ENCODE measurements around the gene DDX50.
"Not testable (repeated sequence)": the region's sequence is repeated elsewhere in the genome, so short reads cannot be mapped to it uniquely, and the experiment has no call there.

DDX50 gene, protein sequence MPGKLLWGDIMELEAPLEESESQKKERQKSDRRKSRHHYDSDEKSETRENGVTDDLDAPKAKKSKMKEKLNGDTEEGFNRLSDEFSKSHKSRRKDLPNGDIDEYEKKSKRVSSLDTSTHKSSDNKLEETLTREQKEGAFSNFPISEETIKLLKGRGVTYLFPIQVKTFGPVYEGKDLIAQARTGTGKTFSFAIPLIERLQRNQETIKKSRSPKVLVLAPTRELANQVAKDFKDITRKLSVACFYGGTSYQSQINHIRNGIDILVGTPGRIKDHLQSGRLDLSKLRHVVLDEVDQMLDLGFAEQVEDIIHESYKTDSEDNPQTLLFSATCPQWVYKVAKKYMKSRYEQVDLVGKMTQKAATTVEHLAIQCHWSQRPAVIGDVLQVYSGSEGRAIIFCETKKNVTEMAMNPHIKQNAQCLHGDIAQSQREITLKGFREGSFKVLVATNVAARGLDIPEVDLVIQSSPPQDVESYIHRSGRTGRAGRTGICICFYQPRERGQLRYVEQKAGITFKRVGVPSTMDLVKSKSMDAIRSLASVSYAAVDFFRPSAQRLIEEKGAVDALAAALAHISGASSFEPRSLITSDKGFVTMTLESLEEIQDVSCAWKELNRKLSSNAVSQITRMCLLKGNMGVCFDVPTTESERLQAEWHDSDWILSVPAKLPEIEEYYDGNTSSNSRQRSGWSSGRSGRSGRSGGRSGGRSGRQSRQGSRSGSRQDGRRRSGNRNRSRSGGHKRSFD

DNA sequence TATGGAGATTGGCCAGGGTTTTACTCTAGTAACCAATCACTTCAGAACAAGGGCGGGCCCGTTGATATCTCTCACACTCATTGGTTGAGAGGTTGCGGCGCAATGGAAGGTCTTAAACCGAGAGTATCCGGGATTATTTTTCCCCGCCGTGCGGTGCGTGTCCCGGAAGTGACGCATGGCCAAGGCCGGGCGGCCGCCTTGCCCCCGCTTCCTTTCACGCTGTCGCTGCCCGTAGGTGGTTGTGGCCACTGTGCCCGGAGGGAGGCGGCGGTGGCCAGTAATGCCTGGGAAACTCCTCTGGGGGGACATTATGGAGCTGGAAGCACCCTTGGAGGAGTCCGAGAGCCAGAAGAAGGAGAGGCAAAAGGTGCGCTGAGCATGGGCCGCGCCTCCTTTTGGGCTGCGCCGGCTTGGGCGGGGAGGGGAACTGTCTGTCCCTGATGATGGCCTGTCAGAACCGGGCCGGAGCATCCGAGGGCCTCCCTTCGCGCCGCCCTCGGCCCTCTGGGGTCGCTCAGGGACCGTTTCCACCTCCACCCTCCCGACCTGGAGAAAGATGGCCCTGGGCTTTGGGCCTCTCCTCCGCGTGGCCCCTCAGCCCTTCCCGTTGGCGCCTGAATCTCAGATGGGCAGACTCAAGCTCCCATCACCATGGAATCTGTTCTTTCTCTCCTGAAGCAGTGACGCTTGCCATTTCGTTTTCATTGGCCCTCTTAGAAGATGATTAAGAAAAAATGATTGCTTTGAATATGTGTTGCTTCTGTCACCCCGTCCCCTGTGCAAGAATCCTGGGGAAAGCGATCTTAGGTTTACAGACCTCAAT is at the start of gene DDX50:
Gene DDX50 (plus strand): TSS at position 211 of the 823 bp plus-strand sequence. CDS start 70 bp downstream, at position 281.
- DNase-seq (ENCODE audit: low spot score), result peak; percentile 98

- no peak for DNase-seq (ENCODE audit: low spot score)
Observed at GRCh38 chr10:68856352-68856751, 44.8 kb upstream of the DDX50 start.

DNA sequence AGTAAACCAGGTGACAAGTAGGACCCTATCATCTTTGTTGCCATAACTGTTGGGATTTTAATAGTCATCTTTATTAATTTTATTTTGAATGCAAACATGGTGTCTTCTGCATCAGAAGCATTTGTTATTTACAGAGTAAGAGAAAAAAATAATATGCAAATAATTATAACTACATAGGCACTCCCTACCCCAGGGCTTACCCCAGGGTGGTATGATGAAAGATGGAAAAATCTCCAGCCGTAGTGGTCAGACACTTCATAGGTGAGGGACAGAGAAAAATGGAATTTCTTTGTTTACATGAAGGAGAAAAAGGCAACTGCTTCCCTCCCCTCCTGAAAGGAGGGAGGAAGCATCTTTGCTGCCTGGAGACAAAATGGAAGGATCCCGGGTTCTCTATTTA is 44.1 kb upstream of the DDX50 start:
- no peak for DNase-seq (ENCODE audit: low spot score)

DNA sequence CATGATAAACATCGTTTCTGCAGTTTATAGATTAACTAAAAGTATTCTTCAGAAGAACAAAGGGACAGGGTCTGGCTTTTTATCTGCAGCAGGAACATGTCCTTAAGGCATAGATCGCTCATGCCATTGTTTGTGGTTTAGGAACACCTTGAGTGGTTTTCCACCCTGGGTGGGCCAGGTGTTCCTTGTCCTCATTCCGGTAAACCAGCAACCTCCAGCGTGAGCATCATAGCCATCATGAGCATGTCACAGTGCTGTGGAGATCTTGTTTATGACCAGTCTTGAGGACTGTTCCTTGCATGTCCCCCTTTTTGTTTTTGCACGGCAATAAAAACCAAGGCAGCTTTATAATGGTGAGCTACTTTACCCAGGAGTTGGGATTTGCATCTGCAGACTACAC is 39.9 kb upstream of the DDX50 start:
- no peak for DNase-seq (ENCODE audit: low spot score)

DNA sequence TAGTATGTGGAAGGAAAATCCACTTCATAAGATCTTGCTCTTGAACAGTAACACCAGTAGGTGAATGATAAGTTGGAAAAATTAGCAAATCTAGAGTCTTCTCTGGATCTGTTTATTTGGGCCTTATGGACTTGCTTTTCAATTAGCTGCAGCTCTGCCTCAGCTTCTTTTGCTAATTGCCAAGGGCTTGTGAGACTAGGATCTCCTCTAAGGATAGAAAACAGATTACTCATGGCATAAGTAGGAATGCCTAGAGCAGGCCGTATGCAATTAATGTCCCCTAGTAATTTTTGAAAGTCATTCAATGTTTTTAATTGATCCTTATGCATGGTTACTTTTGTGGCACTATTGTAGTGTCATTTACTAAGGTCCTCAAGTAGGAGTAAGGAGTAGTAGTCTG is 36.5 kb upstream of the DDX50 start:
- DNase-seq (ENCODE audit: low spot score), result no peak

GRCh38 chr10:68868173-68868572 is 32.9 kb upstream of the DDX50 start:
- not testable (repeated sequence) for DNase-seq (ENCODE audit: low spot score)

DNA sequence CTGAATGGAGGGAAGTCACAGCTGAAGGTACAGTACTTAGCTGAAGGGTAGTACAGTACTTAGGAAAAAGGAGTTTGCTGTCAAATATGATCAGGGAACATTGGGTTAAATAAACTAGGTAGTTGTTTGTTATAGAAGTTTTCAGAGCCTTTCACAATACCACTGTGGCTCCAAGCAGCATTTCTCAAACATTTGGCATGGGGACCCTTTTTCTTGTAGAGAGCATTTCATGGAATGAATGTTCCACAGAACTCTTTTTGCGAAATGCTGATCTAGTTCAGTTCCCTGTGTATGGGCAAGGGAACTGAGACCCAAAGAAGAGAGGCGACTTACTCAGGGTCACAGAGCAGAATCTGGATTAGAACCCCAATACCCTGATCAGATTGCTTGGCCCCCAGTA is 31.5 kb upstream of the DDX50 start:
- DNase-seq (ENCODE audit: low spot score), result no peak

GRCh38 chr10:68870061-68870460 is 31.1 kb upstream of the DDX50 start:
- no peak for DNase-seq (ENCODE audit: low spot score)

DNA sequence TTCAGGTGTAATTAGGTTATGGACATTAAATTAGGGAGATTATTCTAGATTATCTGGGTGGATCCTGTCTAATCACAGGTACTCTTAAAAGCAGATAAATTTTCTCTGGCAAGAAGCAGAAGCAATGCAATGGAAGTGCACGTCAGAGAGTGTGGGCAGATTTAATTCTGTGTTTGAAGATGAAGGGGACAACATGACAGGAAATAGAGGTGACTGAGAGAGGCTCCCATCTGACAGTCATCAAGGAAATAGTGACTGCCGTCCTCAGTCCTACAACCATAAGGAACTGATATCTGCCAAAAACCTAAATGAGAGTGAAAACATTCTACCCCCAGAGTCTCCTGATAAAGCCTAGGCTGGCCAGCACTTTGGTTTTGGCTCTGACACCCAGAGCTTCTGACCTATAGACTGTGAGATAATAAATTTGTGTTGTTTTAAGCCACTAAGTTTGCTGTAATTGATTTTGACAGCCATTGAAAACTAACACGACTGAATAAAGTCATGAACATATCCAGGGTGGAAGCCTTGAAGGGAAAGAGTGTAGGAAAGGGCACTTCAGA is 30.5 kb upstream of the DDX50 start:
- no peak for DNase-seq (ENCODE audit: low spot score)

DNA sequence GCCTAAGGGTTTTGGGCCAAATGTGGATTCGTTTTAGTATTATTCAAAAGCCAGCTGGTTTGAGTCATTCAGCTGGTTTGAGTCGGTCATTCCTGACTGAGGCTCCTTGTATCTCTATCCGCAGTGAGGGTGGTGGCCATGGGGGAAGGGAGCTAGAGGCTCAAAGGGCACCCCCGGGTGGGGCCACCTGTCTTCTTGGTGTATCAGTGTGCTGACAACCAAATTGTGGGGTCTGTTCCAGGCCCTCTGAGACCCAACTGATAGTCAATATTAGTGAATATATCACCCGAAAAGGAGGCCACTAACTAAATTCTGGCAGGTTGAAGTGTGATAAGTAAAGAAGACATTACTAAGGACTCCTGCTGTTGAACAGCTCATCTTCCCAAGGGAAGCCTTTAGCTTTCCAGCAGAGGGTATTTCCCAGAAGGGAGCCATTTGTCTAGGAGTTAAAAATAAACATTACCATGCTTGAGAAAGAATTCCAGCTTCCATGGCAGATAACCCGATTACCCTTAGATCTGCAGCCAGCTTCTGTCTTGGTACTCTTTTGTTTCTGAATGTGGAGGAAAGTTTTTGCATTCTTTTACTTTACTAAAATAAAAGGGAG is 29.9 kb upstream of the DDX50 start:
- DNase-seq (ENCODE audit: low spot score), result no peak

GRCh38 chr10:68871731-68872342 is 29.3 kb upstream of the DDX50 start:
- DNase-seq (ENCODE audit: low spot score), result no peak

DNA sequence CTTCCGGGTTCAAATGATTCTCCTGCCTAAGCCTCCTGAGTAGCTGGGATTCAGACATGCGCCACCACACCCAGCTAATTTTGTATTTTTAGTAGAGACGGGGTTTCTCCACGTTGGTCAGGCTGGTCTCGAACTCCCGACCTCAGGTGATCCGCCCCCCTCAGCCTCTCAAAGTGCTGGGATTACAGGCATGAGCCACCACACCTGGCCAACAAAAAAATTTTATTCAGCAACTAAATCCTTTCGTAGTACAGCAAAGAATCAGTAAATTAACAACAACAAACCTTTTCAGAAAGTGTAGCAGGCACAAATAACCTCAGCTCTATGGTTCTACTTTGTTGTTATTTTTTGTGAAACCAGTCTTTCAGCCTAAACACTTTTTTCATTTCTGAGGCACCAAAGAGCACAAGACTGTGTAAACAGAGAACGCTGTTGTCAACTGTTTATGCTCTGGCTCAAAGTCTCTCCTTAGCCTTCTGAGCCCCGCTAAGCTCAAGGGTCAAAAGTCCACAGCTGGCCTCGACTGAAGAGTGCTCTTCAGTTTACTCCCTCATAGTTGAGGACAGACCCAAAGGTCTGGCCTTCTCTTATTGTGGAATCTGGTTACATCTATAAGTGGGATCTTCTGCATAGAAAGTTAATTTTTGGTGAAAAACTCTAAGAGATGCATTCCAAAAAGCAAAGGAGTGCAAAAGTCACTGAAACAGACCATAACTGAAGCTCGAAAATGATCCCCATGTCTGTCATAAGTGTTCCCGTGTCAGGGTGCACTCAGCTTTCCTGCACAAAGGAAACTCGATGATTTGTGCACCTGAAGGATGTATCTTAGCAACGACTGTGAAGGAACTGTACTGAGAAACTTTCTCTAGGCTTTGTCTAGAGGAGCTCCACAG is 24.6 kb upstream of the DDX50 start:
- DNase-seq (ENCODE audit: low spot score), result no peak

DNA sequence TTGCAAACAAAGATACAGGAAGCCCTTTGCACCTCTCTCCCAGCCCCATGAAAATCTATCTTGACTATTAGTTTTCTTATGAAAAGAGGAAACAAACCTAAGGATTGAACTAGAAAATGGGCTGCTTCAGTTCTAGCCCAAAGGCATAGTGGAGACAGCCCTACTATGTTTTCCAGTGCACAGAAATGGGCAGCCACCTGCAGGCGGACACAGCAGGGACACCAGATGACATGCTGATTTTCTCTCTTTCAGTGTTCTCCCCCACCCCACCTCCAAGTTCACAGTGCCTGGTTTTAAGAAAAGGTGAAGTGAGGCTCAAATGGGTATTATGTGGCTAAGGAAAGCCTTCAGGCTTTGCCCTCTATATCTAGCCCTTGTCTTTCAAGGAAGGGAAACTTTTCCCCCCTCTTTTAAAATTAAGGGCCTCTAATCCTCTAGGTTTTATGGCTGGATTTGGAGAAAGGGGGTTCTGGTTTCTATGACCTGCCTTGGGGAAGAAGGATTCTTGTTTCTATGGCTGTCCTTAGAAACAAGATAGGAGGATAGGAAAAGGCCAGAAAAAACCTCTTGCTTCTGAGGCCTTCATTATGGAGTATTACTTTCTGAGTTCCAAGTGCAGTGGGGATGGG is 23.5 kb upstream of the DDX50 start:
- DNase-seq (ENCODE audit: low spot score), result no peak

GRCh38 chr10:68878496-68878895 is 22.6 kb upstream of the DDX50 start:
- DNase-seq (ENCODE audit: low spot score), result no peak

- DNase-seq (ENCODE audit: low spot score), result no peak
Observed at GRCh38 chr10:68879628-68880027, 21.5 kb upstream of the DDX50 start.

- DNase-seq (ENCODE audit: low spot score), result no peak
Observed at GRCh38 chr10:68880181-68880580, 20.9 kb upstream of the DDX50 start.

- DNase-seq (ENCODE audit: low spot score), result no peak
Observed at GRCh38 chr10:68895041-68895440, 6.1 kb upstream of the DDX50 start.

GRCh38 chr10:68897336-68897741 is 3.8 kb upstream of the DDX50 start:
- DNase-seq (ENCODE audit: low spot score), result no peak

GRCh38 chr10:68899186-68899745 is 1.8 kb upstream of the DDX50 start:
- no peak for DNase-seq (ENCODE audit: low spot score)
